Body of pancreas (tissue), 4 donors: ENCODE results near the gene CARD8.

Experiments
- POLR2A ChIP-seq, 3 donors: fragments of 450-650 bp; IDR thresholded peaks; one replicate each; pipeline ENCODE4 v1.6.1; 2016; ENCODE audit warnings: antibody characterized with exemption in 3 of 3, mild to moderate bottlenecking in 2 of 3
- TF ChIP-seq, protein P1 (sequence below), 7 experiments: fragments of 450-650 bp in 4 of 7; fragments of 200-600 bp in 3 of 7; sonication (generic) in 3 of 7; IDR thresholded peaks; one replicate each; pipeline ENCODE4 v1.5.1; 2016 to 2019; ENCODE audit warnings: antibody characterized with exemption in 7 of 7

DNA sequence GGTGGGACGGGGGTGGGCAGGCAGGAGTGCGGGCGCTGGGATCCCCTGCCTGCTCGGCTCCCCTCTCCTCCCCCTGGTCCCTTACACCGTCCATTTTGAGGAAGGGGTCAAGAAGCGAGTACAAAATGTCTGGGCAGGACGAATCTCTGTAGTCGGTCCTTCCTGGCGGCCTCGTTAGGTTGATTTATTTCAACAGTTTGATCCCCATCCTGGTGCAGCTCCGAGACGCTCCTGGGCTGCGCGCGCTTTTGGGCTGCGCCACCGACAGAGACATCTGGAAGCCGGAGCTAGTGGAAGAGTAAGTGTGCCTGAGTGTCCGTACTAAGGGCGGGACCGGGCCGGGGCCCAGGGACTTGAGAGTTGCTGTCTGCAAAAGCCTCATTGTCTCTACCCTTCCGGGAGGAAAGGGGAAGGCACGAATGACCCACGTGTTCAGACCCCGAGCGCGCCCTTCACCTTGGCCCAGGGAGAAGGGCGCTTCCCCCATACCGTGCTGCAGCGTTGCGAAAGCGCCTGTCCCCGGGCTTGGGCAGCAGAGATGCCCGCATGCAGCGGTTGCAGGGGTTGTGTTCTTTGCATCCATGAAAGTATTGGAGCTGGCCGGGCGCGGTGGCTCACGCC lies 15.9 kb upstream of the CARD8 start:
- TF ChIP-seq, protein P1, sequence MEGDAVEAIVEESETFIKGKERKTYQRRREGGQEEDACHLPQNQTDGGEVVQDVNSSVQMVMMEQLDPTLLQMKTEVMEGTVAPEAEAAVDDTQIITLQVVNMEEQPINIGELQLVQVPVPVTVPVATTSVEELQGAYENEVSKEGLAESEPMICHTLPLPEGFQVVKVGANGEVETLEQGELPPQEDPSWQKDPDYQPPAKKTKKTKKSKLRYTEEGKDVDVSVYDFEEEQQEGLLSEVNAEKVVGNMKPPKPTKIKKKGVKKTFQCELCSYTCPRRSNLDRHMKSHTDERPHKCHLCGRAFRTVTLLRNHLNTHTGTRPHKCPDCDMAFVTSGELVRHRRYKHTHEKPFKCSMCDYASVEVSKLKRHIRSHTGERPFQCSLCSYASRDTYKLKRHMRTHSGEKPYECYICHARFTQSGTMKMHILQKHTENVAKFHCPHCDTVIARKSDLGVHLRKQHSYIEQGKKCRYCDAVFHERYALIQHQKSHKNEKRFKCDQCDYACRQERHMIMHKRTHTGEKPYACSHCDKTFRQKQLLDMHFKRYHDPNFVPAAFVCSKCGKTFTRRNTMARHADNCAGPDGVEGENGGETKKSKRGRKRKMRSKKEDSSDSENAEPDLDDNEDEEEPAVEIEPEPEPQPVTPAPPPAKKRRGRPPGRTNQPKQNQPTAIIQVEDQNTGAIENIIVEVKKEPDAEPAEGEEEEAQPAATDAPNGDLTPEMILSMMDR (IDR thresholded peaks at IDR 0.05), result no peak
- TF ChIP-seq POLR2A (IDR thresholded peaks at IDR 0.05), result peak in 1 of 3 donors; percentile 22
